ENCODE results near the gene PARVG.

DNA sequence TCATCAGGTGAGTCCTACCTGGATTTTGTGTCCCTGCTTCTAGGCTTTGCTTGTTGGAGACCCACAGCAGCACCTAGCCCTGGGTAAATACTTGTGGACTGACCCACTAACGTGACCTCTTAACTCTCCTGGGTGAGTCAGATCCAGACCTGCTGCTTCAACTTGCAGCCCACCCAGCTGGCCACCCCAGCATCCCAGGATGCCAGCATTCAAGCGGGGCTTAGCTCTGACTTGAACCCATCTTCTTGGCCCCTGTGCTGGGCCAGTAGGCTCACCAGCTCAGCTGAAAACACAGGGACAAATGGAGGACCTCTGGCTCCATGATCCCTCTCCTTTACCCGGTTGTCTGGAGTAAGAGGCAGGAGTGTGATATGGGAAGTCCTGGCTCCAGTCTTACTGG lies 33.5 kb downstream of the PARVG start:
- TF ChIP-seq POLR2A (IDR thresholded peaks at IDR 0.05) = no peak
- TF ChIP-seq, protein P1, sequence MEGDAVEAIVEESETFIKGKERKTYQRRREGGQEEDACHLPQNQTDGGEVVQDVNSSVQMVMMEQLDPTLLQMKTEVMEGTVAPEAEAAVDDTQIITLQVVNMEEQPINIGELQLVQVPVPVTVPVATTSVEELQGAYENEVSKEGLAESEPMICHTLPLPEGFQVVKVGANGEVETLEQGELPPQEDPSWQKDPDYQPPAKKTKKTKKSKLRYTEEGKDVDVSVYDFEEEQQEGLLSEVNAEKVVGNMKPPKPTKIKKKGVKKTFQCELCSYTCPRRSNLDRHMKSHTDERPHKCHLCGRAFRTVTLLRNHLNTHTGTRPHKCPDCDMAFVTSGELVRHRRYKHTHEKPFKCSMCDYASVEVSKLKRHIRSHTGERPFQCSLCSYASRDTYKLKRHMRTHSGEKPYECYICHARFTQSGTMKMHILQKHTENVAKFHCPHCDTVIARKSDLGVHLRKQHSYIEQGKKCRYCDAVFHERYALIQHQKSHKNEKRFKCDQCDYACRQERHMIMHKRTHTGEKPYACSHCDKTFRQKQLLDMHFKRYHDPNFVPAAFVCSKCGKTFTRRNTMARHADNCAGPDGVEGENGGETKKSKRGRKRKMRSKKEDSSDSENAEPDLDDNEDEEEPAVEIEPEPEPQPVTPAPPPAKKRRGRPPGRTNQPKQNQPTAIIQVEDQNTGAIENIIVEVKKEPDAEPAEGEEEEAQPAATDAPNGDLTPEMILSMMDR (IDR thresholded peaks at IDR 0.05) = no peak
- TF ChIP-seq POLR2AphosphoS5 (IDR thresholded peaks at IDR 0.05) = no peak

All from breast epithelium (tissue), 3 donors.